Nephron (organoid): ENCODE data around the gene COA8.

Source experiments
- H3K27ac Mint-ChIP-seq, 3 experiments: 2 replicates each; pipeline ENCODE4 v1.8.0; 2020; ENCODE audit warnings: mixed read lengths in 3 of 3, mild to moderate bottlenecking in 2 of 3, moderate library complexity in 1 of 3
- H3K27me3 Mint-ChIP-seq: 2 replicates; pipeline ENCODE4 v1.8.0; 2021; ENCODE audit warnings: low read depth, mild to moderate bottlenecking, moderate library complexity, mixed read lengths
- H3K36me3 Mint-ChIP-seq: 2 replicates; pipeline ENCODE4 v1.8.0; 2020; ENCODE audit warnings: low read depth, mixed read lengths
- H3K4me1 Mint-ChIP-seq: 2 replicates; pipeline ENCODE4 v1.8.0; 2020; ENCODE audit warnings: mixed read lengths
- H3K4me3 Mint-ChIP-seq, 3 experiments: 2 replicates each; pipeline ENCODE4 v1.8.0; 2020; ENCODE audit warnings: mild to moderate bottlenecking in 3 of 3, mixed read lengths in 3 of 3, moderate library complexity in 2 of 3
- H3K9me3 Mint-ChIP-seq: 2 replicates; pipeline ENCODE4 v1.8.0; 2020; ENCODE audit warnings: mixed read lengths
- CTCF ChIP-seq, 3 experiments: fragments of 200-600 bp; sonication (generic); IDR thresholded peaks; one replicate each; pipeline ENCODE4 v1.5.0; 2021; ENCODE audit warnings: antibody characterized with exemption in 3 of 3; ENCODE audit not compliant: unreplicated experiment in 3 of 3

COA8 gene

GRCh38 chr14:103541709-103542604 is 20.8 kb upstream of the COA8 start:
- H3K27me3 Mint-ChIP-seq, result no peaks in the 10 kb centered on the region
- no peak for TF ChIP-seq CTCF (IDR thresholded peaks at IDR 0.05; ENCODE audit: unreplicated experiment in 3 of 3)
- H3K27ac Mint-ChIP-seq, result peak overlapping the region in 2 of 3 experiments; percentile 39 to 51
- no peak overlapping the region for H3K4me3 Mint-ChIP-seq
- H3K9me3 Mint-ChIP-seq, result no peaks in the 10 kb centered on the region
- H3K36me3 Mint-ChIP-seq, result no peaks in the 10 kb centered on the region
- peaks cover 18% of the 10 kb centered on the region for H3K4me1 Mint-ChIP-seq

GRCh38 chr14:103542605-103543088 is 20.1 kb upstream of the COA8 start:
- Mint-ChIP-seq H3K4me3 (no peak overlapping the region), H3K4me1 (peaks cover 14% of the 10 kb centered on the region), H3K27me3 (no peaks in the 10 kb centered on the region), H3K9me3 (no peaks in the 10 kb centered on the region), H3K36me3 (no peaks in the 10 kb centered on the region), H3K27ac (no peak overlapping the region)
- no peak for TF ChIP-seq CTCF (IDR thresholded peaks at IDR 0.05; ENCODE audit: unreplicated experiment in 3 of 3)

GRCh38 chr14:103543140-103543539 is 19.6 kb upstream of the COA8 start:
- H3K4me3 Mint-ChIP-seq, result no peak overlapping the region
- H3K27ac Mint-ChIP-seq, result no peak overlapping the region
- no peaks in the 10 kb centered on the region for H3K36me3 Mint-ChIP-seq
- H3K4me1 Mint-ChIP-seq, result peaks cover 14% of the 10 kb centered on the region
- no peak for TF ChIP-seq CTCF (IDR thresholded peaks at IDR 0.05; ENCODE audit: unreplicated experiment in 3 of 3)
- H3K27me3 Mint-ChIP-seq, result no peaks in the 10 kb centered on the region
- no peaks in the 10 kb centered on the region for H3K9me3 Mint-ChIP-seq

GRCh38 chr14:103543721-103544387 is 18.9 kb upstream of the COA8 start:
- peaks cover 14% of the 10 kb centered on the region for H3K4me1 Mint-ChIP-seq
- no peaks in the 10 kb centered on the region for H3K9me3 Mint-ChIP-seq
- no peaks in the 10 kb centered on the region for H3K36me3 Mint-ChIP-seq
- no peak overlapping the region for H3K4me3 Mint-ChIP-seq
- no peak overlapping the region for H3K27ac Mint-ChIP-seq
- H3K27me3 Mint-ChIP-seq, result no peaks in the 10 kb centered on the region
- TF ChIP-seq CTCF (IDR thresholded peaks at IDR 0.05; ENCODE audit: unreplicated experiment in 3 of 3), result no peak

DNA sequence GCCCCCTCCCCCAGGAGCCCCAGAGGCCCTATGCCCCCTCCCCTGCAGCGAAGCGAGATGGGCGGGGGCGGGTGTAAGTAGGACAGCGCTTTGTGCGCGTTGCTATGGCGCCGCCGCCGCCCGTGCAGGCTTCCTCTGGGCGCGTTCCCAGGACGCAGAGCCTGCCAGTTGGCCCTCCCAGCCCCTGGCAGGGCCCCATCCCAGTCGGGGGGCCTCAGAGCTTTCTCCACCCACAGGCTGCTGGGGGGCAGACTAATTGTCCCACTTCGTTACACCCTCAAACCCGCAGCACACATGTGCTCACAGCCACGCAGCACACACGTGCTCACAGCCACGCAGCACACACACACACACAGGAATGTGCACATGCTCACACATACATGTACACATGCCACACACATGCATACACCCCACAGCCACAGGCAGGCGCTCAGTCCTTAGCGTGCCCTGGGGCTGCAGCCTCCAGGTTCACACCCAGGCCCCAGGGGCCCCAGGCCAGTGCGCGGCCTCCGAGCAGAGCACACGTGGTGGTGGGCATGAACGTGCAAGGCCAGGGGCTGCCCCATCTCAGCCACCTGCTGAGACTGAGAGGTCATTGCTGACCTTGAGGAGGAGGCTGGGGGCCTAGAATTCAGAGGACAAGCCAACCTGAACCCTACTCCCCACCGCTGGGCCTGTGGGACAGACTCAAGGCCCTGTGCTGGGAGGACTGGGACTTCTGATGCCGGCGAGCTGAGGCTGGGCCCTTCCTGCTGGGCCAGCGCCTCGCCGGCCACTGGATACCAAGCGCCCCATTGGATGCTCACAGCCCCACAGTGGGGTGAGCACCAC is 18.2 kb upstream of the COA8 start:
- Mint-ChIP-seq H3K36me3 (no peaks in the 10 kb centered on the region), H3K9me3 (no peaks in the 10 kb centered on the region), H3K4me1 (peaks cover 14% of the 10 kb centered on the region), H3K27ac (peak overlapping the region in 2 of 3 experiments; percentile 56 to 91), H3K4me3 (no peak overlapping the region), H3K27me3 (no peaks in the 10 kb centered on the region)
- TF ChIP-seq CTCF (IDR thresholded peaks at IDR 0.05; ENCODE audit: unreplicated experiment in 3 of 3), result no peak
